ENCODE results near the gene SNPH. TPM values are rescaled to one million over a fixed set of nuclear protein-coding genes. Genes with fewer than 3 reads are reported as not detected.

SNPH gene
- total RNA-seq, 2 experiments from 2014 or later = 12.8 to 13.0 TPM

DNA sequence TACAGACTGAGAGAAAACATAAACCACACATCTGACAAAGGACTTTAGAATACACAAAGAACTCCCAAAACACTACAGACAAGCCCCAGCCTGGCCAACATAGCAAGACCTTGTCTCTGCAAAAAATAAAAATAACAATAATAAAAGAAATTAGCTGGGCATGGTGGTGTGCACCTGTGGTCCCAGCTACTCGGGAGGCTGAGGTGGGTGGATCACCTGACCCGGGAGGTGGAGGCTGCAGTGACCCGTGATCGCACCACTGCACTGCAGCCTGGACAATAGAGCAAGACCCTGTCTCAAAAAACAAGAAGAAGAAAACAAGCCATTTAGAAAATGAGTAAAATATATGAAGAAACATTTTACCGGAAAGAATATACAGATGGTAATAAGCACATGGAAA lies 49.7 kb downstream of the SNPH start:
- Mint-ChIP-seq H3K9me3 (no peaks in the 10 kb centered on the region), H3K27me3 (no peaks in the 10 kb centered on the region), H3K4me1 (ENCODE audit: low read depth) (no peaks in the 10 kb centered on the region), H3K36me3 (ENCODE audit: low read depth) (no peaks in the 10 kb centered on the region), H3K4me3 (no peak overlapping the region), H3K27ac (no peak overlapping the region)
- TF ChIP-seq, protein P1, sequence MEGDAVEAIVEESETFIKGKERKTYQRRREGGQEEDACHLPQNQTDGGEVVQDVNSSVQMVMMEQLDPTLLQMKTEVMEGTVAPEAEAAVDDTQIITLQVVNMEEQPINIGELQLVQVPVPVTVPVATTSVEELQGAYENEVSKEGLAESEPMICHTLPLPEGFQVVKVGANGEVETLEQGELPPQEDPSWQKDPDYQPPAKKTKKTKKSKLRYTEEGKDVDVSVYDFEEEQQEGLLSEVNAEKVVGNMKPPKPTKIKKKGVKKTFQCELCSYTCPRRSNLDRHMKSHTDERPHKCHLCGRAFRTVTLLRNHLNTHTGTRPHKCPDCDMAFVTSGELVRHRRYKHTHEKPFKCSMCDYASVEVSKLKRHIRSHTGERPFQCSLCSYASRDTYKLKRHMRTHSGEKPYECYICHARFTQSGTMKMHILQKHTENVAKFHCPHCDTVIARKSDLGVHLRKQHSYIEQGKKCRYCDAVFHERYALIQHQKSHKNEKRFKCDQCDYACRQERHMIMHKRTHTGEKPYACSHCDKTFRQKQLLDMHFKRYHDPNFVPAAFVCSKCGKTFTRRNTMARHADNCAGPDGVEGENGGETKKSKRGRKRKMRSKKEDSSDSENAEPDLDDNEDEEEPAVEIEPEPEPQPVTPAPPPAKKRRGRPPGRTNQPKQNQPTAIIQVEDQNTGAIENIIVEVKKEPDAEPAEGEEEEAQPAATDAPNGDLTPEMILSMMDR (IDR thresholded peaks at IDR 0.05) = no peak
- H3K9me3 ChIP-seq (ENCODE audit: control insufficient read depth in 1 of 2, insufficient read depth in 1 of 2, low read length in 2 of 2) = peaks cover 0 to 6% of the 10 kb centered on the region in 2 experiments
- no peaks in the 10 kb centered on the region for H3K27me3 ChIP-seq (ENCODE audit: control insufficient read depth in 1 of 2, insufficient read depth in 2 of 2, low read length in 2 of 2)
- ChIA-PET CTCF (interaction anchor here (1.6 kb wide), 1 partner anchor 8 kb away, joined by 3 read pairs; no protein-coding TSS in a partner anchor), POLR2A (no interaction called here)
- intact Hi-C loops (cut with DNase I, micrococcal nuclease) = loop anchor here in 1 of 2 experiments (10.0 kb wide), 1 partner anchor 459 kb away; no protein-coding TSS in a partner anchor
- H3K36me3 ChIP-seq (ENCODE audit: insufficient read depth, low read length) = no peaks in the 10 kb centered on the region
- H3K4me1 ChIP-seq (ENCODE audit: insufficient read depth, low read length) = peaks cover 11% of the 10 kb centered on the region
- no peak overlapping the region for H3K4me3 ChIP-seq (ENCODE audit: low read length)
- ATAC-seq (ENCODE audit: poor library complexity) (no peak), DNase-seq (no peak)
- no peak overlapping the region for H3K27ac ChIP-seq (ENCODE audit: low read depth in 1 of 2, low read length in 2 of 2)

DNA sequence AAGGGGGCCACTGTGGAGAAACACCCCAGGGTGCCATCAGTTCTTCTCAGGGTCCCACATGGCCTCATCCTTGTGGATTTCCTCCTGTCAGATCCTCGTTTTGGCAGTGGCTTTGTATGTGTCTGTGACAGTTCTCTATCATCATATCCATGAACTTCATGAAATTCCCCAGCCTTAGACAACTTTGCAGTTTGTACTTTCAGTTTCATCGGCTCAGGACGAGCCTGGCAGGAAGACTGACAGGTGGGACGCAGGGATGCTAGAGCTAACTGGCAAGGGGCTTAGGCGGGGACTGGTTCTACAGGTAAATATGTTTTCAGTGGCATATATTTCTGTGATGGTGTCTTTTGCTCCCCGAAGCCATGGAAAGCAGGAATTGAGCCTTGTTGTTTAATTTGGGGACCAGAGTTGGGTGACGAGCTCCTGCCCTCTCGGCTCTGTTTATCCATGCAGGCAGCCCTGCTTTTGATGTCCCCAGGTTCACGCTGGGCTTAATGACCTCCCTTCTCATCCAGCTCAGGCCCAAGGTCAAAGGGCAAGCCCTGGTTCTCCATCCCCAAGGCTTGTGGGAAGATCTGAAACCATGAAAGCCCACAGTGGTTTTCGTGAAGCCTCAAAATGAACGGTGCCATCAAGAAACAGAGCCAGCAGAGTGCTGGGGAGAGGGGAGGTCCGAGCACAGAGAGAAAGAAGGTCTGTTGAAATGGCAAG lies 51.6 kb downstream of the SNPH start:
- intact Hi-C loops (cut with DNase I, micrococcal nuclease) = loop anchor here in 1 of 2 experiments (10.0 kb wide), 1 partner anchor 457 kb away; no protein-coding TSS in a partner anchor
- Mint-ChIP-seq H3K27me3 (no peaks in the 10 kb centered on the region), H3K27ac (no peak overlapping the region), H3K4me1 (ENCODE audit: low read depth) (no peaks in the 10 kb centered on the region), H3K36me3 (ENCODE audit: low read depth) (no peaks in the 10 kb centered on the region), H3K4me3 (no peak overlapping the region), H3K9me3 (no peaks in the 10 kb centered on the region)
- ATAC-seq (ENCODE audit: poor library complexity) (no peak), DNase-seq (no peak)
- H3K4me1 ChIP-seq (ENCODE audit: insufficient read depth, low read length) = peaks cover 11% of the 10 kb centered on the region
- ChIA-PET POLR2A (no interaction called here), CTCF (interaction anchor here (0.6 kb wide), 1 partner anchor 44 kb away, joined by 3 read pairs; no protein-coding TSS in a partner anchor)
- H3K36me3 ChIP-seq (ENCODE audit: insufficient read depth, low read length) = no peaks in the 10 kb centered on the region
- peaks cover 0 to 6% of the 10 kb centered on the region in 2 experiments for H3K9me3 ChIP-seq (ENCODE audit: control insufficient read depth in 1 of 2, insufficient read depth in 1 of 2, low read length in 2 of 2)
- H3K27me3 ChIP-seq (ENCODE audit: control insufficient read depth in 1 of 2, insufficient read depth in 2 of 2, low read length in 2 of 2) = no peaks in the 10 kb centered on the region
- no peak overlapping the region for H3K27ac ChIP-seq (ENCODE audit: low read depth in 1 of 2, low read length in 2 of 2)
- TF ChIP-seq, protein P1 (IDR thresholded peaks at IDR 0.05) = no peak
- no peak overlapping the region for H3K4me3 ChIP-seq (ENCODE audit: low read length)

DNA sequence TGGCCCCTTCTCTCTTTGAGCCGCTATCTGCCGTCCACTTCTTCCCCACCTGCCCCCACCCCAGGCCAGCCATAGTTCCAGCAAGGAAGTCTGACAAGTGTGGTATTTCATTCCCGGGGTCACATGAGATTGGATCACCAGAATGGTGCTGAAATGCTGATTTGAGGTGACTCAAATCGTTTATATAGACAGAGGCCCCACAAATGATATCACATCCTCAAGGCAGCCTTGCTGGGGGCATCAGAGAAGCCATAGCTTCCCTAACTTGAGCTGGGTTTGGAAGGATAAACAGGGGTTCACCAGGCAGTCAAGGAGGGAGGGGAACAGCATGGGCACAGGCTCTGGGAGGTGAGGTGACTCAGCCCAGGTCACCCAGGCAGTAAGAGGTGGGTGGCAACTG lies 53.0 kb downstream of the SNPH start:
- DNase-seq = no peak
- ATAC-seq (ENCODE audit: poor library complexity) = no peak
- H3K4me3 Mint-ChIP-seq = no peak overlapping the region
- CTCF ChIA-PET = no interaction called here
- no peaks in the 10 kb centered on the region for H3K4me1 Mint-ChIP-seq (ENCODE audit: low read depth)
- no peaks in the 10 kb centered on the region for H3K27me3 Mint-ChIP-seq
- H3K27ac ChIP-seq (ENCODE audit: low read depth in 1 of 2, low read length in 2 of 2) = no peak overlapping the region
- TF ChIP-seq, protein P1 (IDR thresholded peaks at IDR 0.05) = no peak
- H3K27ac Mint-ChIP-seq = no peak overlapping the region
- H3K4me1 ChIP-seq (ENCODE audit: insufficient read depth, low read length) = peaks cover 4% of the 10 kb centered on the region
- H3K9me3 Mint-ChIP-seq = no peaks in the 10 kb centered on the region
- no peaks in the 10 kb centered on the region for H3K36me3 ChIP-seq (ENCODE audit: insufficient read depth, low read length)
- H3K9me3 ChIP-seq (ENCODE audit: control insufficient read depth in 1 of 2, insufficient read depth in 1 of 2, low read length in 2 of 2) = no peaks in the 10 kb centered on the region
- POLR2A ChIA-PET = no interaction called here
- H3K27me3 ChIP-seq (ENCODE audit: control insufficient read depth in 1 of 2, insufficient read depth in 2 of 2, low read length in 2 of 2) = no peaks in the 10 kb centered on the region
- no peaks in the 10 kb centered on the region for H3K36me3 Mint-ChIP-seq (ENCODE audit: low read depth)
- intact Hi-C loops (cut with DNase I, micrococcal nuclease) = loop anchor here in 1 of 2 experiments (10.0 kb wide), 1 partner anchor 456 kb away; no protein-coding TSS in a partner anchor
- no peak overlapping the region for H3K4me3 ChIP-seq (ENCODE audit: low read length)

Data from CD4-positive, alpha-beta T cell (primary cell).